HG02840 (cell line): Measurements from ENCODE around the gene ART5.
"Not testable (repeated sequence)": the region's sequence is repeated elsewhere in the genome, so short reads cannot be mapped to it uniquely, and the experiment has no call there.

Experiments used
- ATAC-seq: cut with Tn5 transposase; IDR thresholded peaks from one replicate; pipeline ENCODE4 v1.9.1; 2021; ENCODE audit warnings: mild to moderate bottlenecking, moderate library complexity, moderate number of reproducible peaks; ENCODE audit not compliant: unreplicated experiment, low FRiP score

The ART5 gene

DNA sequence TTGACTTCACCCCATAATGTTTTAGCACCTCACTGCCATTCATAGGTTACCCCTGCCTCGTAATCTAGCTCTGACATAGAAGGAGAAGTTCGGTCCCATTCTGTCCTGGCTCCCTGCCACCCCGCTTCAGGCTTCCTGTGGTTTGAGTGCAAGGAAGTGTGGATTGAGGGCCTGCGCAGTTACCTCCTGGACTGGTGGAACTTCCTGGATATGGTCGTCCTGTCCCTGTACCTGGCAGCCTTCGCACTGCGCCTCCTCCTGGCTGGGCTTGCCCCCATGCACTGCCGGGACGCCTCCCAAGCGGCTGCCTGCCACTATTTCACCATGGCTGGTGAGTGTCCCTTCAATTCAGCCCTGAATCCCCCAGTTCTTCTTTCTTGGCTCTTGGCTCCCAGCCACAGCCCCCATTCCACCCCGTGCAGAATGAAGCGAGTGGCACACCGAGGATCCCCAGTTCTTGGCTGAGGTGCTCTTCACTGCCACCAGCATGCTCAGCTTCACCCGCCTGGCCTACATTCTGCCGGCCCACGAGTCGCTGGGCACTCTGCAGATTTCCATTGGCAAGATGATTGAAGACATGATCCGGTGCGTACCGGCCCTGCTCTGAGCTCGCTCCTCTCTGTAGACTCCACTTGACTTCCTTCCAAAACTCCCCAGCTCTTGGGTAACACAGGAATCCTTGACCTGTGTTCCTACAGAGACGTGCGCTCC is 15.4 kb downstream of the ART5 start:
- no peak for ATAC-seq

DNA sequence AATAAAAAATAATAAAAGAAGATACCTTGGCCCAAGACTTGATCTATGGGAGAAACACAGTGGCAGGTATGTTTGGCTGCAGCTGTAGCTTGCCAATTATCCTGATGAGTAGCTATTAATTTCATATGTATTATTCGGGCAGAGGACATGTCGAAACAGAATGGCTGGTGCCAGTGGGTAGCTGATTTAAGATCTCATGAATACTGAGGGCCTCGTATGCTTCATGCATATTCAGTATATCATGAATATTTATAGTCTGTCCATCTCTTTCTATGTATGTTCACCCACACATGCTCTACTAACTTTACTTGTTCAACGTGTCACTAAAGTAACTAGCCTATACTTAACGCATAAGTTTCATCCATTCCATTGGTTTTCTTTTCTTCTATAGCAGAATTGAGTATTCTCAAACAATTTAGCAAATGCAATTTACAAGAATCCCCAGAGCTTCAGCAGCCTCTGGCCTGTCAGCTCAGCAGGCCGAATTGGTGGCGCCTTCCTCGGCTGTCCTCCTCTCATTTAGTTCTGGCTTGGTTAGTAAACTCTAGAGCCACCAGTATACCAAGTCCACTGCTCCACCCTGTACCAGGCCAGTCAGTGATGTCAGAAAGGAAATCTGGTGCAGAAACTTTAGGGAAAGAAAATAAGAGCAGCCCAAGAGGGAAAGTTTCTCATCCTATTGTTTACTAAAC is 17.9 kb downstream of the ART5 start:
- no peak for ATAC-seq

DNA sequence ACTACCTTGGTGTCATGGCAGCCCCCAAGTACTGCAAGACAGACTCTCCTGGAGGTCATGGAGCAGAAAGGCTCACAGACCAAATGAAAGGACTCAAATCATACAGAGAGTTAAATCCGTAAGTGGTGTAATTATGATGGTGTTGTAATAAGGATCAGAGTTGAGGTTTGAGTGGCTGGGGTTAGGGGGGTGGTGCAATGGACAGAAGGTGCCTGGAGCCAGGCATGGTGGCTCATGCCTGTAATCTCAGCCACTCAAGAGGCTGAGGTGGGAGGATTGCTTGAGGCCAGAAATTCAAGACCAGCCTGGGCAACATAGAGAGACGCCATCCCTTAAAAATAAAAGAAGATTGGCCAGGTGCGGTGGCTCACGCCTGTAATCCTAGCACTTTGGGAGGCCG is 18.7 kb downstream of the ART5 start:
- ATAC-seq, result no peak

DNA sequence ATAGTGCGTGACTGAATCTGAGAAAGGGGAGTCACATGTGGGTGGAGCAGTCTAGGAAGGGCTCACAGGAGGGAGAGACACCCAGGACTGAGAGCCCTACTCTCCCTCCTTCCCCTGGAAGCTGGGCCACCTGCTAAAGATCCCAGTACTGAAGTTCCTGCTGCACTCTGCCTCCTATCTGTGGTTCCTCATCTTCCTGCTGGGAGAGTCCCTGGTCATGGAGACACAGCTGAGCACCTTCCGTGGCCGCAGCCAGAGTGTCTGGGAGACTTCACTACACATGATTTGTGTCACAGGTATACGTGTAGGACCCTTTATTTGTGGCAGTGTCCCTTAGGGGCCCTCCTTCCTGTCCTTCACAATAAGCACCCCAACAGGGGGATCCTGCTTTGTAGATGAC is 19.3 kb downstream of the ART5 start:
- ATAC-seq, result no peak

DNA sequence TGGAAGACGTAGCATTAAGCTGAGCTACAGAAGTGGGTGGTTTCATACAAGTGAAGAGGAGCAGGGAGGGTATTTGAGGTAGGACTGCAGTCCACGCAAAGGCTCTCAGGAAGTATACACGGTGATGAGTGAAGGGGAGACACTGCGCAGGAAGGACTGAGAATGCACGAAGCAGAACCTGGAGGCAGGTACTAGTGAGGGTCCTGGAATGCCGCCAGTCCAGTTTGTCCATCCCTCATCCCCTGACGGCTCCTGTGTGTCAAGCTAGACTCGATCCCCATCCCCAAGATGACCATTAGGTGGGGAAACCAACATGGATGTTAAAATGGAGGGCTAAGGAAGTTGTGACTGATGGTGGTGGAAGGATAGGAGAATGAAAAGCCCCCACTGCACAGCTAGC is 23.8 kb downstream of the ART5 start:
- no peak for ATAC-seq

DNA sequence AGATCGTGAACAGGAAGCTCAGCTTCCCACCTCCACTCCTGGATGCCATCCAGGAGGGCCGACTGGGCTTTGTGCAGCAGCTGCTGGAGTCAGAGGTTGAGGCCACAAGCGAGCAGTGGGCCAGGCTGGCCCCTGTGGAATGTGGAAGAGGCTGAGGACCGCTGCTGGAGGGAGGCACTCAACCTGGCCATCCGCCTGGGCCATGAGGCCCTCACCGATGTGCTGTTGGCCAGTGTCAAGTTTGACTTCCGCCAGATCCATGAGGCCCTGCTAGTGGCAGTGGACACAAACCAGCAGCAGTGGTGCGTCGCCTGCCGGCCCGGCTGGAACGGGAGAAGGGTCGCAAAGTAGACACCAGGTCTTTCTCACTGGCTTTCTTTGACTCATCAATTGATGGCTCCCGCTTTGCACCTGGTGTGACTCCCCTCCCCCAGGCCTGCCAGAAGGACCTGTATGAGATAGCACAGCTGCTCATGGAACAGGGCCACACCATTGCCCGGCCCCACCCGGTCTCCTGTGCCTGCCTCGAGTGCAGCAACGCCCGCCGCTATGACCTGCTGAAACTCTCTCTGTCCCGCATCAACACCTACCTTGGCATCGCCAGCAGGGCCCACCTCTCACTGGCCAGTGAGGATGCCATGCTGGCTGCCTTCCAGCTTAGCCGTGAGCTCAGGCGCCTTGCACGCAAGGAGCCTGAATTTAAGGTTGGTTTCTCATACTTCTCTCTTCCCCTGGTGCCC is 24.9 kb downstream of the ART5 start:
- no peak for ATAC-seq

DNA sequence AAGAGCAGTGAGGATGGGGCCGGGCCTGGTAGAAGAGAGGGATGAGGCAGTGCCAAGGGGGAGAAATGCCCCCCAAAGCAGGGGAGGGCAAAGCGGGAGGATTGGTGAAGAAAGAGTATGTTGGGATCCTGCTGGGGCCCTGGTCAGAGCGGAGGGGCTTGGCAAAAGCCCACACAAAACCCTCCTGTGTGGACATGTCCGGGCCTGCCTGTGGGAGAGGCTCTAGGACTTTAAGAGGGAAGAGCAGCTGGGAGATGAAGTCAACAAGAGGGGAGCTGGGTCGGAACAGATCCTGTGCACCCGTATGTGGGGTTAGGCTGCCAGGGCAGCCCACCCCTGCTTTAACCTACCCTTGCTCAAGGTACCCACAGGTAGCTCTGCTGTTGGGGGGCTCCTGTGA is 25.8 kb downstream of the ART5 start:
- ATAC-seq, result no peak

DNA sequence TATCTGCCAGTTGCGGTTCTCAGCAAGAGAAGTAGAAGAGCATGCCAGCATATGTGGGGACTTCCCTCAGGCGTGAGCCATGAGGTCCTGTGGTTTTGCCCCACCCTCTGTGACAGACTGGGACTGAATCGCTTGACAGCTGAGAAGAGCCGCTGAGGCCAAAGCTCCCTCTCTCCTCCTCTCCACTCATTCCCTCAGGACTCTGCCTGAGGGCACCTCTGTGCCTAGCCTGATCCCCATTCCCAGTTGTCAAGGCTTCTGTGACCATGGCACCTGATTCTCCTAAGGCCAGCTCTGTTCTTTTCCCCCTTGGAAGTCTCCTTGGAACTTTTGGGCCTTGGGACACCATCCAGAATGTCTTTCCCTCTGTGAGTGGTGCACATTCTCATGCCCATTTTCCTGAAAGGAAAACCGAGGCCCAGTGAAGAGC is 27.0 kb downstream of the ART5 start:
- ATAC-seq, result no peak

DNA sequence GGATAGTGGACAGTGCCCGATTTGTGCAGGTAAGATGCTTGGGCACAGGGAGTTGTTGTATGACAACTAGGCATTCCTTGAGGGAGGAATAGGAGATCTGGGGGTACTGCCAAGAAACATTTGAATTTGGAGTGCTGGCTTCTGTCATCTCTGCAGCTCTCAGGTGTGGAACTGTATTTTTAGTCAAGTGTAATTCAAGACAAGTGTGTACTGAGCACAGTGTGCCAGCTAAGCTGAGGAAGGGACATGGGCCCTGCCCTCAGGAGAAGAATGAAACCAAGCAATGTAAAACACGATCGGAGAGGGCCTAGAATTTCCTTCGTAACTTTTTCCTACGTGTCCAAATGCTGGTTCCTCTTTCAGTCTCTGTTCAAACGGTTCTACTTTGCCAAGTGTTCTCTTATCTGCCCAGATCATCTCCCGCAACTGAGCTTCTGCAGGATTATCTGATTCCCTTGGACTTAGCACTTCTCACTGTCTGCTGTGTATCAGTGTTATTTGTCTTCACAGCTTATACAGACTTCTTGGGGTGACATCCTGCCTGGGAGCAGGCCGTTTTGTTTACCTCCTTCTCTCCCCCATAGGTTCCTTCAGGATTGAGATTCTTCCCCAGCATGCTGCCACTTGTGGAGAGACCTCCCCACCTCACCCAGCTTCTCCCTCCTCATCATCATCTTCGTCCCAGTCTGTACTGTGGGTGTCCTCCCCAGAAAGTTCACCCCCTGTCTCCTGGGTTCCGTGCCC is 27.6 kb downstream of the ART5 start:
- ATAC-seq, result no peak

DNA sequence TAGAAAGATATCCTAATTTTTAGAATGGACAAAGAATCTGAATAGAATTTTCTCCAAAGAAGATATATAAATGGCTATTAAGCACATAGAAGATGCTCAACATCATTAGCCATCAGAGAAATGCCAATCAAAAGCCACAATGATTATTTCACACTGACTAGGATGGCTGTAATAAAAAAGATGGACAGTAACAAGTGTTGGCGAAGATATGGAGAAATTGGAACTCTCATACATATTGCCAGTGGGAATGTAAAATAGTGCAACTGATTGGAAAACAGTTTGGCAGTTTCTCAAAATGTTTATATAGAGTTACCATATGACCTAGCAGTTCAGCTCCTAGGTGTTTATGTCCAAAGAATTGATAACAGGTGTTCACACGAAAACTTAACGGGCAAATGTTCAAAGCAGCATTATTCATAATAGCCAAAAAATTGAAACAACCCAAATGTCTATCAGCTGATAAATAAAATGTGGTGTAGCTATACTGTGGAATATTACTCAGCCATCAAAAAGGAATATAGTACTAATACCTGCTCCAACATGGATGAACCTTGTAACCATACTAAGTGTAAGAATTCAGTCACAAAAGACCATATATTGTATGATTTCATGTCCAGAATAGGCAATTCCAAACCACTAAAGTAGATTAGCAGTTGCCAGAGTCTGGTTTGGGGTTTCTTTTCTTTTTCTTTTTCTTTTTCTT is 29.7 kb downstream of the ART5 start:
- no peak for ATAC-seq

DNA sequence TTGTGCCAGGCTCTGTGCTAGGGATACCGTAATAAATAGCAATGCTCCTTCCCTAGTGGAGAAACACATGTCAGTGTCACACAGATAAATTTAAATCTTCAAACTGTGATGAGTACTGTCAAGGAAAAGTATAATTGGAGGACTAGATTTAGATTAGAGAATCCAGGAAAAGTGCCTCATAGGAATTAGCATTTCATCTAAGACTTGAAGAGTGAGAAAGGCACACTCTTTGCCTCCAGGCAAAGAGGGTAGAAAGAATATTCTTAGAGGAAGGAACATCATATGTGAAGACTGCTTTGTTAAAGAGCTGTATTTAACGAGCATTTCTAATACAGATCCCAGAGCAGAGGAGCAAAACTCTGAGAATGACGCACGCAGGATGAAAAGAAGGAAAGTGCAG is 30.9 kb downstream of the ART5 start:
- ATAC-seq, result no peak

DNA sequence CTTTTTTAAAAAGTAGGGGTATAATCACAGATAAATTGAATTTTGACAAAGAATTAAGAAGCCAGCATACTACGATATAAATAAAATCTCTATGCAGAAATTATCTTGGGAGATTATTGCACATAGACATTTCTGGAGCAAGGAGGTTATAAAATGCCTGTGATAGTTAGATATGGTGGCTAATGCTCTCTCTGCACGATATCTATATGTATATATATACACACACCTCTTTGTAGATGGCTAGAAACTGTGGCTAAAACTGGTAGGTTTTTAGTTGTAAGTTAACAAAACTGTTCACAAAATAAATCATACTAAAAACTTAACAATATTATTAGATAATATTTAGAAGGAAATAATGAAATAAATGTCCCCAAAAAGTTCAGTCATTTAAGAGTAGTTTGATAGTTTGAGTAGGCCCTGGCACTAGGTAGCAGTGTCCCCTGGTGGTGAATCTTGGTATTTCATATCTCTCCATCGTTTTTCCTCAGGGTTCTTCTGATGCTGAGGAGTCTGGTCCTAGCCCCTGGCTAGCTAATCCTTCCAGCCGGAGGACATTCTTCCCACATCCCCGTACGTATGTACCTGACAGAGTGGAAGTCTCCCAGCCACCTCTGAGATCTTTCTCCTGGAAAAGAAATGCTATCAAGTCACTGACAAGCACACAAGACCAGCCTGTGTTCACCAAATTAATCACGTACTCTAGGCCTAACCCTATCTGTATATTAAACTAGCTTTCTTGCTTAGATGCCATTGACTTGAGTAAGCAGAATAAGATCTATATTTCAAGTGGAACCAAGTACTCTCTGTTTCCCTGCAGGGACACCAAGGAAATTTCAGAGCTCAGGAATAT is 32.2 kb downstream of the ART5 start:
- ATAC-seq, result no peak

DNA sequence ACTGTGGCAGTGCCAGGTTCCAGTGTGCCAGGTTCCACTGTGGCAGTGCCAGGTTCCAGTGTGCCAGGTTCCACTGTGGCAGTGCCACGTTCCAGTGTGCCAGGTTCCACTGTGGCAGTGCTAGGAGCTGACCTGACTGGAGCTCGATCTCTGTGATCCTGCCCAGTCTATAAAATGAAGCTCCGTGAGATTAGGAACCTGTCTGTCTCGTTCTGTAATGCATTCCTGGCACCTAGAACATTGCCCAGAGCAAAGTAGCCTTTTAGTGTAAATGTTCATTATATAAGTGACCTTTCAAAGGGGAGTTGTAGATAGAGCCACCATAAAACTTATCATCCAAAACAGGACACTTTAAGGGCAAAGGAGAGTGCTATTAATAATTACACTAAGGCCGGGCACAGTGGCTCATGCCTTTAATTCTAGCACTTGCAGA is 36.0 kb downstream of the ART5 start:
- no peak for ATAC-seq

DNA sequence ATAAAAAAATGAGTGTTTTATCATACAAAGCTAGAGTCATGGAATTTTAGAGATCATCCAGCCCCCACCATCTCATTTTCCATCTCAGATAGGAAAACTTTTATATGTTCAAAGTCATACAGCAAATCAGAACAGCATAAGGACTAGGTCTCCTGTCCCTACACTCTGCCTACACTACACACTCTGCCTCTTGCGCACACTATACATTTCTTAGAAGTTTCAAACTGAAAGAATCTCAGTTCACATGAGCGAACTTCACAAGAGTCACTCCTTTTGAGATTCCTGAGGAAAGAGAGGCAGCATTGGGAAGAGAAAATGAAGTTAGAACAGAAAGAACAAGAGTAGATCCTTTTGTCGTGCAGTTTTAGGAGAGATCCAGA is 36.5 kb downstream of the ART5 start:
- ATAC-seq, result no peak

DNA sequence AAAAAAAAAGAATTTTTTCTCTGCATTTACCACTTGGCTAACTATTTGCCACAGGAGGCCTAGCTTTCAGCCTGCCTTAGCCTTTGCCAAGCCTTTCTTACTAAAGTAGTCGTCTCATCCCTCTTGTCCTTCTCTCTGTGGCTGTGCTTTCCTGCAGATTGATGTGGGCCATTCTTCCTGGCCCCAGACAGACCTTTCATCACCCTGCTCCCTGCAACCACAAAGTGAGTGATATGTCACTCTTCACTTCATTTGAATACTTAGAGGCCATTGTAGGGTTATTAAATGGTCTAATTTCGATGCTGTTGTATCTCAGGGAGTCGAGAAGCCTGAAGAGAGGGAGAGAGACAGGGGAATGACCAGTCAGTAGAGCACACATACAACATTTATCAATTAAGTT is 37.6 kb downstream of the ART5 start:
- ATAC-seq, result no peak

DNA sequence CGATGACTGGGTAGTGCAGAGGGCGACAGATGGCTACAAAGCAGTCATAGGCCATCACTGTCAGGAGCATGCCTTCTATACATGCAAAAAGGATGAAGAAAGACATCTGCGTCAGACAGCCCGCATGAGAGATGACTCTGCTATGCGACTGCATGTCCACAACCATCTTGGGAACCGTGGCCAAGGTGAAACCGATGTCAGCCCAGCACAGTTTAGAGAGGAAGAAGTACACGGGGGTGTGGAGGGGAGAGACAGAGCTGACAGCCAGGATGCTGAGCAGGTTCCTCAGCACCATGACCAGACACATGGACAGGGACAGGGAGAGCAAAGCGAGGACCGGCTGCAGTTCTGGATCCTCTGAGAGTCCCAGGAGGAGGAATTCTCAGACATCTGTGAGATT is 41.6 kb downstream of the ART5 start:
- not testable (repeated sequence) for ATAC-seq

DNA sequence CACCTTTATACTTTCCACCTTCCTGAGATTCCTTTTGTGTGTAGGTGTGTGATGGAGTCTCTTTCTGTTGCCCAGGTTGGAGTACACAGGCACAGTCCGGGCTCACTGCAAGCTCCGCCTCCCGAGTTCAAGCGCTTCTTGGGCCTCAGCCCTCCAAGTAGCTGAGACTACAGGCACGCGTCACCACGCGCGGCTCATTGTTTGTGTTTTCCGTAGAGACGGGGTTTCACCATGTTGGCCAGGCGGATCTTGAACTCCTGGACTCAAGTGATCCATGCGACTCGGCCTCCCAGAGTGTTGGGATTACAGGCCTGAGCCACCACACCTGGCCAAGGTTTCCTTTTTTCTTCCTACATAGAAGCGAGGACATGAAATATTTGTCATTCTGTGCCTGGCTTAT is 44.0 kb downstream of the ART5 start:
- not testable (repeated sequence) for ATAC-seq

DNA sequence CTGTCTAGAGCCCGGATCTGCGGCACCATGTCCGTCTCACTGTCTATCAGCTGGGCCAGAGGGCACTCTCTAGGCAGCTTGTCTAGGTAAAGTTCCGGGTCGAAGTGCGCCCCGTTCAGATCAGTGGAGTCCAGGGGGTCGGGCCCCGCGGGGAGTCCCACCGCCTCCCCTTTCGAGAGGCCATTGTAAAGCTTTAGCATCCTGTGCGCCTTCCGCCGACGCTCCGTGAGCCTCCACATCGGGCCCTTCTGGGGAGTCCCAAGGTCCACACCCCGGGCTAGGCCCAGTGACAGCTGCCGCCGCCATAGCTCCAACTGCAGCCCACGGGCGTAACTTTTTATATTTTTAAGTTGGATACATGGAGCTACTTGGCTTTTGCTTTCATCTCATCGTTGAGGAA is 50.5 kb downstream of the ART5 start:
- ATAC-seq, result not testable (repeated sequence)

DNA sequence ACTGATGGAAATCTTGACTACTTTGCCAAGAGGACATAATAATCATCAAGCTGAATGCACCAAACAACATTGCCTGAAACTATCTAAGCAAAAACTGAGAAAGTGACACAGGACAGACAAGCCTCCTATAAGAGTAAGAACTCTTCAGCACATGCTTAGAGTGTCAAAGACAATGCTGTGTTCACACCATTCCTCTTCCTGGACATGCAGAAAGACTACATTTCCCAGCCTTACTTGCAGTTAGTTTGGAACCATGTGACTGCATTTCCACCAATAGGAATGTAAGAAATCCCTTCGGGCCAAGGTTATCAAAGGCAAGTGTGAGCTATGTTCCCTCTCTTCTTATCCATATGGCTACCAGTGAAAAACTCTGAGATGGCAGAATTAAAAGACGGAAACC is 51.6 kb downstream of the ART5 start:
- ATAC-seq, result not testable (repeated sequence)
